GM19328 (cell line): ENCODE results near the gene CYB561D1.

Experiments
- ATAC-seq: cut with Tn5 transposase; IDR thresholded peaks from one replicate; pipeline ENCODE4 v1.9.1; 2021; ENCODE audit warnings: mild to moderate bottlenecking, moderate library complexity; ENCODE audit not compliant: unreplicated experiment

Gene CYB561D1

DNA sequence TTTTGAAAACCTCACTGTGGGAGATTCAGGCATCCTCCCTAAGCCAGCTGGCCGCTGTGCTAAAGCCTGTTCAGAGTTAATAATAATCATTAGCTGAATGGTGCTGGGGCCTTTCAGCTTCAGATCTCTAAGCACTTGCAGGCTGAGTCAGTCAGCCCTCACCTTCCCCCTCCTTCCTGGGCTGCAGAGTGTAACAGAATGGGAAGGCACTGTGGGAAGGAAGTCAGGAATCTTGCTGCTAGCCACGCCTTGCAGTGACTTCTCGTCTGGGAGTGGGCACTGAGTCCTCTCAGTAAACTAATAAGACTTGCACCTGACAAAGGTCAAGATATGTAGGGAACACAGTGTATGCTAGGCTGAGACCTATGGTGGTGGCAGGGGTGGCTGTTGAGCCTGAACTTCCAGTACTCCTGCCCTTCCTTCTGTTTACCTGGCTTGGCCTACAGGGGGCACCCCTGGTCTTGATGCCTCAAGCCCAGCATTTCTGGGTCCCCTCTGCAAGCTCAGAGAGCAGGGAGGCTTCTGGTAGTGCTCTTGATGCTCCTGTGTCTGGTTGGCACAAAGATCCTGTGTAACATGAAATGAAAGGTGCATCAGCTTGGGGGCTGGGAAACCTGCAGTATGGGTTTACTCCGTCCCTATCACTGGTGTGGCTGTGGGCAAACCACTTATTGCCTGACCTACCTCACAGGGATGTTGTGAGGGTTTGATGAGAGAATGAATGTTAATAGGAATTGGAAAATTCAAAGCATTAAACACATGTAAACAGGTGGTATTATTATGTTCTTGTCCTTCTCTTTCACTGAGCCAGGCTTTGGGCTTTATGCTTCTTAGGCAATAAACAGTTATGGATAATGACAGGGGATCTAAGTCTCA is 6.0 kb downstream of the CYB561D1 start:
- no peak for ATAC-seq

DNA sequence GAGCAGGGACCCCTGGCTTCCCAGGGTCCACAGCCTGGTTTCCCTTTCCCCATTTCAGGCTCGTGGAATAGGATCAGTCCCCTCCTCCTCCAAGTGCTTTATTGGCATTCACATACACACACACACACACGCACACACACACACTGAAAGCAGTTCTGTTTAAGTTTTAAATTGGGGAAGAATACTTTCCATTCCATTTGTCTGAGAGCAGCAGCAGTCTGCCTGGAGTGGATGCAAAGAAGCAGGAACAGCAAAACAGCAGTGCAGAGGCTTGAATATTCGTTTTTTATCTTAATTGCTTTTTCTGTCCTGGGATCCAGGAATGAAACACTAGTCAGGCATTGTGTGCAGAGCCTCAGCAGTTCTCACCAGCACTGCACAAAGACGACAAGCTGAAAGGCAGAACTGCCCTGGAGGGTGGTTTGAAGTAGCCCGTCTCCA is 7.1 kb downstream of the CYB561D1 start:
- no peak for ATAC-seq

- no peak for ATAC-seq
Measured at GRCh38 chr1:109501644-109502363, 7.9 kb downstream of the CYB561D1 start.

- ATAC-seq = no peak
Measured at GRCh38 chr1:109502364-109502851, 8.5 kb downstream of the CYB561D1 start.

GRCh38 chr1:109503935-109504334 is 10.0 kb downstream of the CYB561D1 start:
- ATAC-seq = no peak

DNA sequence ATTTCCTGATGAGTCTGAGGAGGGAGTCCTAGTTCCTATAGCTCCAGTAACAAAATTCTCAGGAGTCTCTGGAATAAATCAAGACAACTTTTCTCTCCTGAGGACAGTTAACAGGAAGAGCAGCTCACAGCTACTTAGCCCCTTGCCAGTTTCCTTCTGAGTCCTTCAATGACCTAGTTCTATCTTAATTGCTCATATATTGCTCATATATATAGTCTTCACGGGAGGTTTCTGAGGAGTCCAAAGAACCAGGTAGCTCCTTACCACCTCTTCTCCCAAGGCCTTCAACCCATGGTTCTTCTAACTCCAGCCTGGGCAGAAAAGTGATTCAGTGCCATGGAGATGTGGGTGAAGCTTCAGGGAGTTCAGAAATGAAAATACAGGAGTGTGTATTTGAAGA is 11.1 kb downstream of the CYB561D1 start:
- no peak for ATAC-seq

DNA sequence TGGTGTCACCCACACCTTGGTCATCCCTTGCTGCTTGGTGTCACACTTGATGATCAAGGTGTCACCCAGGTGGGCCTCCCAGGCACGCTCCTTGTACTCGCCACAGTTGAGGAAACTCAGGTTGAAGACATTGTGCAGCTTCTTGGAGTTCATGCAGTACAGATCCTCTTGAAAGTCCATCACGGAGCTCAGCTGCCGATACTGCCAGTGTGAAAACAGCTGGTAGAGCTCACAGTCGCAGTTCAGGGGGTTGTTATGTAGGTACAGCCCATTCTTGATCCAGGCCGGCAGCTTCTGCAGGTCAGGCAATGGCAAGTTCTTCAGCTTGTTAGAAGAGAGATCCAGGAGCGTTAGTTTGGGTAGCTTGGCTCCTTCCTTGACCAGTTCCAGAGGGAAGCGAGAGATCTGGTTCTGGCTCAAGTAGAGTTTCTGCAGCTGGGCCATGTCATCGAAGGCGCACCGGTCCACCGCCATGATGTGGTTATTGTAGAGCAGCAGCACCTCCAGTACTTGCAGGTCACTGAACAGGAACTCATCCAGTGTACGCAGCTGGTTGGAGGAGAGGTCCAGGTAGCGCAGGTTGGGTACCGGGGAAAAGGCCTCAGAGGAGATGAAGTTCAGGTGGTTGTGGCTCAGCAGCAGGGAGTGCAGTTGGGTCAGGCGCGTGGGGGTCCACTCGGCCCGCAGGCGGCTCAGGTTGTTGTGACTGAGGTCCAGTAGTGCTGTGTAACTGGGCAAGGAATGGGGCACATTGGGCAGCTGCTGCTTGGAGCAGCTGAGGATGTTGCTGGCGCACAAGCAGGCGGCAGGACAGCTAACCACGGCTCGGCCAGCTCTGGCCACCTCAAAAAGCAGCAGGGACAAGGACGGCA is 14.3 kb downstream of the CYB561D1 start:
- no peak for ATAC-seq

- ATAC-seq = no peak
Measured at GRCh38 chr1:109508873-109509175, 14.9 kb downstream of the CYB561D1 start.

DNA sequence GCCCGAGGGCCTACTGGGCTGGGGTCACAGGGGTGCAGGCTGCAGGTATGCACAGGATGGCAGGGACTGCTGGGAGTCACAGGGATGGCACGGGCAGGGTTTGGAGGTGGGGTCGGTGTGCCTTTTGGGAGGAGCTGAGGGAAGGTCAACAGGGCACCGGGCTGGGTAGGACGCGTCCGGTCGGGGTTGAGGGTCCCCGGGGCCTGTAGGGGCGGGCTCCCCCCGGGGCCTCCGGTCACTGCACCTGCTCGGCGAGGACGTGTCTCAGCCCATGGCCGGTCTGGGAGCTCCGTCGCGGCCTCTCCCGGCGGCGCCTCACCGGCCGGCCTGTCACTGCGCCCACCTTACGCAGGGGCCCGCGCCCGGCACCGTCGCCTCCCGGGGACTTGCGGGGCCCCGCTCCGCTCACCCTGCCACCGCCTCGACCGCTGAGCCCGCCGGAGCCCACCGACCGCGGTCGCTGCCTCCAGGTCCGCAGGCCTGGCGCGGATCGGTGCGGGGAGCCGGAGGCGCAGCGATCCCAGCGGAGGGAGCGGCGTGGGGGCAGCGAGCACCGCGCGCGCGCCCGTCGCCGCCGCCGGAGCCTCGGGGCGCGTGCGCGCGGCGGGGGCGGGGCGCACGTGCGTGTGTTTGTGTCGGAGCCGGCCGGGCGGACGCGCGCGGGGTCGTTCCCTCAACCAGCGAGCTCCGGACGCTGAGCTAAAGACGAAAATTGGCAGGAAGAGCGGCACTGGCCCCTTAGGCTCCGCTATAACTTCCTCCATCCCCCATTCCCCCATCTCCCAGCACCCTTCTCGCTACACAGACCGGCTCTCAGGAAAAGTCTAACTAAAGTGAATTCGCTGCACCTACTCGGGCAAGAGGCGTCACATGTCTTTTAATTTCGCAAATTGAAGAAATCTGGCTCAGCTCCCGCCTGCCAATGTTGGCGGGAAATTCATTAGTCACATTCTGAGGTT is 15.6 kb downstream of the CYB561D1 start, which contains the start of gene AMIGO1:
Gene AMIGO1, minus strand, starts transcription at position 552 of the 959 bp plus-strand sequence. CDS start 815 bp downstream, outside the sequence.
- ATAC-seq = no peak

GRCh38 chr1:109513110-109513710 is 19.3 kb downstream of the CYB561D1 start:
- ATAC-seq = no peak

DNA sequence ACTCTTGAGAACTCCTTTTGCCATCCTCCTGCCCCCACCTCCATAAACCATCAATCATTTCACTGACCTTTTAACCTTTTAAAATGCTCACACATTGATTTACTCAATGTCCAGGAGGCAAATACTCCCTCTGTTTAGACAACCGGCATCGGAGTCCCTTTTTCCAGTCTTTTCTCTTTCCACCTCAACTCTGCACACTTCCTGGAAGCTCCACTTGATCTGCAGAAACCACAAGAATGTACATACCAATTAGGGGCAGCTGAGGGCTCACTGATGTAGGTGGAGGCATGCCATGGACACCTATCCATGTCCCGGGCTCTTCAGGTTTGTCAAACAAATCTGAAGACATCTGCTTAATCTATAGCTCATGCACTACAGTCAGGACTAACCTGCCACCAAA is 21.0 kb downstream of the CYB561D1 start:
- ATAC-seq = no peak

DNA sequence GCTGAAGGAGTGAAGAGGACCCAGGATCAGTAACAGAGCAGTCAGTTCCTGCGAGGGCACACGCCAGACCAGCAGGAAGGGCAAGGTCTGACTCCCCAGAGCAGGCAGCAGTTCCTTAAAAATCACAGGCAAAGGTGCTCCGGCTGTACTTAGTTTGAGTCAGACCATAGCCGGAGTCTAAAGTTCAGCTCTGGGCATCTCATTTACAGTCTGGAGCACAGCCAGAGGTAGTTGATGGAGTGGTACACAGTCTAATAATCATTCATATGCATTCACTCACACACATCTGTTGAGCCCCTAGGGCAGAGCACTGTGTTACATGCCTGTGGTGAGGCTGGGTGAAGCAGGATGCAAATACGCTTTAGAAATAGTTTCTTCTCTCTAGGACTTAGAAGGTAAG is 23.0 kb downstream of the CYB561D1 start:
- ATAC-seq = no peak

DNA sequence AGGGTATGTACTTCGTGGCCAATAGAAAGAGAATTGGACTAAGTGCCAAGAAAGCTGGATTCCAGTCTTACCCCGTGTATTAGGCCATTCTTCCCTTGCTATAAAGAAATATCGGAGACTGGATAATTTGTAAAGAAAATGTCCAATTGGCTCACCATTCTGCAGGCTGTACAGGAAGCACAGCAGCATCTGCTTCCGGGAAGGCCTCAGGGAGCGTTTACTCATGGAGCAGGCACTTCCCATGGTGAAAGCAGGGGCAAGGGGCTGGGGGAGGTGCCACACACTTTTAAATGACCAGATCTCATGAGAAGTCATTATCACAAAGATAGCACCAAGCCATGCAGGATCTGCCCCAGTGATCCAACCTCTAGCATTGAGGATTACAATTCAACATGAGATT is 23.4 kb downstream of the CYB561D1 start:
- ATAC-seq = no peak

GRCh38 chr1:109521002-109521951 is 27.4 kb downstream of the CYB561D1 start:
- no peak for ATAC-seq

DNA sequence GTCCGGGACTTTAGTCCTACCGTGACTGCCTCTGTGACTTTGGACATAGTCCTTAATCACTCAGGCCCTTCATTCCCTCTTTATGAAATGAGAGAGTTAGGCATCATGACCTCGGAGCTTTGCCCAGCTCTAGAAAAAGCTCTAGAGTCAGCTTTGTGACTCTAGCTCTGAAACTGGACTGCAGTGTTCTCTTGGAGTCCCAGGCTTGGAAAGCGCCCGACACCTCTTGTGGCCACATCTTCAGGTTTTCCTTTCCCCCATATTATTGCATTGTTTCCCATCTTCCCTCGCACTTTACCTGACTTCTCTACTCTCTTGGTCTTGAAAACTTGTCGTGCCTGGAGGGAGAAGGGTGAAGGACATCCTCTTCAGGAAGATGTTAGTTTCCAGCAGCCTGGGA is 28.1 kb downstream of the CYB561D1 start:
- no peak for ATAC-seq

GRCh38 chr1:109523706-109524105 is 29.8 kb downstream of the CYB561D1 start:
- ATAC-seq = no peak

DNA sequence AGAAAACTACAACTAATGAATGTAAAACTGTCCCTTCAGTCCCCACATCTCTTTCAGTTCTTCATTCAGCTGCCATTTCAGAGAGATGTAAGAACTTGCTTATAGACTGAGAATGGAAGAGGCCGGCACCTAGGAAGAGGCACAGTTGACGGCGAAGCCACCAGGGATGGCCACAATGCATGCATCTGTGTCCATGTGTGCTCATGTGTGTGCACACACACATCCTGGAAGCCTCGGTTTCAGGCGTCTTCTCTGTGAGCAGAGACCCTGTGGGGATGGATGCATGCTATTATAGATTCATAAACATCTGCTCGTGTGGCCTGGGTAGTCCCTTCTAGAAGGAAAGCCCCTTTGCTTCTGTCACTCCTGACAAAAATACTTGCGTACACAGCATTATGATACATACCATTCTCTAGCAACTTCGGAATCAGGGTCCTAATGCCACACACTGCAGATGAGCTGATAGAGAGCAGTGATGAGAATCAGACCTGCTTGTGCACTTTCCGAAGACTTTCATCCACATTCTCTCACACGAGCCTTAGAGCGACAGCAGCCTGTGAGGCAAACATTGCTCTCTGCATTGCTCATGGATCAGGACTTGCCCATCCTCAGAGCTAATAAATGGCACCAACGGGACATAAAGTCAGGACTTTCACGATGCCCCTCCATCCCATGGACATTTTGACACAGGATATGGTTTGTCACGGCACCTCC is 33.4 kb downstream of the CYB561D1 start:
- ATAC-seq = no peak
